Effector memory CD8-positive, alpha-beta T cell (primary cell): ENCODE results near the gene GRIA4.
"Not testable (repeated sequence)": the region's sequence is repeated elsewhere in the genome, so short reads cannot be mapped to it uniquely, and the experiment has no call there.

ENCODE experiments used
- ATAC-seq: fragments of 150-1000 bp; cut with Tn5 transposase; replicated peaks from 2 replicates; pipeline ENCODE4 v1.10.0; 2021; ENCODE audit warnings: mild to moderate bottlenecking, moderate library complexity
- DNase-seq, 3 experiments: peaks; one replicate each; pipeline ENCODE4 v3.0.0; 2021
- H3K27ac Mint-ChIP-seq, 2 donors: one replicate each; pipeline ENCODE4 v1.8.0; 2022; ENCODE audit warnings: mild to moderate bottlenecking in 2 of 2, mixed read lengths in 2 of 2, moderate library complexity in 2 of 2
- H3K27me3 Mint-ChIP-seq, 2 donors: one replicate each; pipeline ENCODE4 v1.8.0; 2022; ENCODE audit warnings: mixed read lengths in 2 of 2
- H3K36me3 Mint-ChIP-seq: one replicate; pipeline ENCODE4 v1.8.0; 2022; ENCODE audit warnings: mild to moderate bottlenecking, moderate library complexity, mixed read lengths; ENCODE audit not compliant: insufficient read depth
- H3K4me1 Mint-ChIP-seq, 2 donors: one replicate each; pipeline ENCODE4 v1.8.0; 2022; ENCODE audit warnings: low read depth in 2 of 2, mixed read lengths in 2 of 2
- H3K4me3 Mint-ChIP-seq, 2 donors: one replicate each; pipeline ENCODE4 v1.8.0; 2022; ENCODE audit warnings: mild to moderate bottlenecking in 2 of 2, mixed read lengths in 2 of 2, moderate library complexity in 2 of 2
- H3K9me3 Mint-ChIP-seq, 2 donors: one replicate each; pipeline ENCODE4 v1.8.0; 2022; ENCODE audit warnings: mixed read lengths in 2 of 2

Gene GRIA4

GRCh38 chr11:105754260-105754659 lies 144.4 kb downstream of the GRIA4 start:
- Mint-ChIP-seq H3K9me3 (peaks cover 0 to under 1% of the 10 kb centered on the region in 2 donors), H3K36me3 (no peaks in the 10 kb centered on the region), H3K27me3 (no peaks in the 10 kb centered on the region), H3K4me1 (no peaks in the 10 kb centered on the region), H3K4me3 (no peak overlapping the region), H3K27ac (no peak overlapping the region)
- DNase-seq (no peak), ATAC-seq (no peak)

DNA sequence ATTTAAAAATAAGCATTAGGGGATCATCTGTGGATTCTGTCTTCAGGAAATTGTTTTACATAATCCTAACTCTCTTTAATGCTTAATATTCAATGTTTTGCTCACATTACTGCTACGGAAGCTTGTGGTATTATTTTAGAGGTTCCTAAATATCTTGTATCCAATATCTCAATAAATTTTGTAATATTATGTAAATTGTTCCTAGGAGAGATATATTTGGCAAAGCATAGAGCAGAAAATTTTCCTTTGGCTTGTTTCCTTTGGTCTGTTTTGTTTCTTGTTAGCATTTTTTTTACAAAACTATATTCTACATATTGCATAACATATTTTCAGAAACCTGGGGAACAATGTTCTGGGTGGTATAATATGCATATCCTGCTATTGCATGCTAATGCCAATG lies 144.8 kb downstream of the GRIA4 start:
- no peaks in the 10 kb centered on the region for H3K36me3 Mint-ChIP-seq
- no peaks in the 10 kb centered on the region for H3K27me3 Mint-ChIP-seq
- H3K4me1 Mint-ChIP-seq = no peaks in the 10 kb centered on the region
- no peak overlapping the region for H3K27ac Mint-ChIP-seq
- H3K4me3 Mint-ChIP-seq = no peak overlapping the region
- DNase-seq (no peak), ATAC-seq (no peak)
- no peaks in the 10 kb centered on the region for H3K9me3 Mint-ChIP-seq

DNA sequence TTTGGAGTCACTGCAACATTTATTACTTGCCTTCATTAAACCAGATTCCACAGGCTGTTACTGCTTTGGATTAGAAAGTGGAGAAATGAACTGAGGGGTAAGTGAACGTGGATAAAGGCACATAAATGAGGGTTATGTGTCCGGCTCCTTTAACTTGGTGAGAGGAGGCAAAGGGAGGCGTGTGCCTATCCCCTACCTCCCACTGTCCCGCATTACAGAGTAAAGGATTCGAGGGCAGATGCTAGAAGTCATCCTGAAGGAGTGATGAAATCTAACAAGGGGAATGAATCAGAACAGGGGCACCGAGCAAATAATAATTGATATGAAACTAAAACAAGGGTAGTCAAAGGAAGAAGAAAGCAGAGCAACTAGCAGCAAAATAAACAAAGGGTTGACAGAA lies 147.2 kb downstream of the GRIA4 start:
- Mint-ChIP-seq H3K9me3 (no peaks in the 10 kb centered on the region), H3K27ac (no peak overlapping the region), H3K36me3 (no peaks in the 10 kb centered on the region), H3K27me3 (no peaks in the 10 kb centered on the region), H3K4me1 (no peaks in the 10 kb centered on the region), H3K4me3 (no peak overlapping the region)
- no peak for DNase-seq
- ATAC-seq = no peak

DNA sequence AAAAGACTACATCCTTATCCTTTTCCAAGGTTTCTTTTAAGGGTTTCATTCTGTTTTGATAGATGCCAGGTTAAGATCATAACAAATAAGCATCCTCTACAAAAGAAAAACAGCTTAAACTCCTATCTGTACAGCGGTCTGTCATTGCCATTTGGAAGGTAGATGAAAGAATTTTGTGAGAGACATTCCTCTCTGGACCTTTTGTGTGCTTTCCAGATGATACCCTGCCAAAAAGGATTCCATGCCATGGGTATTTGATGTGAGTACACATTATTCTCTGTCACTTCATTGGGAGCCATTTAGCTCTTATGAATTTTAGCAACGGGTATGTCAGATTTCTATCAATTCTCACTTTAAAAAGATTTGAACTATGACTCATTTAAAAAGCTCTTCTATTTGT lies 153.7 kb downstream of the GRIA4 start:
- Mint-ChIP-seq H3K4me1 (no peaks in the 10 kb centered on the region), H3K27me3 (no peaks in the 10 kb centered on the region), H3K4me3 (no peak overlapping the region), H3K9me3 (no peaks in the 10 kb centered on the region), H3K36me3 (no peaks in the 10 kb centered on the region), H3K27ac (no peak overlapping the region)
- DNase-seq (no peak), ATAC-seq (no peak)

- ATAC-seq (no peak), DNase-seq (no peak)
- Mint-ChIP-seq H3K36me3 (no peaks in the 10 kb centered on the region), H3K4me1 (no peaks in the 10 kb centered on the region), H3K4me3 (no peak overlapping the region), H3K9me3 (no peaks in the 10 kb centered on the region), H3K27ac (no peak overlapping the region), H3K27me3 (no peaks in the 10 kb centered on the region)
Observed at GRCh38 chr11:105767931-105768330, 158.1 kb downstream of the GRIA4 start.

GRCh38 chr11:105769627-105770026 lies 159.8 kb downstream of the GRIA4 start:
- no peaks in the 10 kb centered on the region for H3K9me3 Mint-ChIP-seq
- H3K27me3 Mint-ChIP-seq = no peaks in the 10 kb centered on the region
- H3K36me3 Mint-ChIP-seq = no peaks in the 10 kb centered on the region
- H3K4me1 Mint-ChIP-seq = no peaks in the 10 kb centered on the region
- no peak overlapping the region for H3K27ac Mint-ChIP-seq
- no peak for DNase-seq
- ATAC-seq = no peak
- no peak overlapping the region for H3K4me3 Mint-ChIP-seq

DNA sequence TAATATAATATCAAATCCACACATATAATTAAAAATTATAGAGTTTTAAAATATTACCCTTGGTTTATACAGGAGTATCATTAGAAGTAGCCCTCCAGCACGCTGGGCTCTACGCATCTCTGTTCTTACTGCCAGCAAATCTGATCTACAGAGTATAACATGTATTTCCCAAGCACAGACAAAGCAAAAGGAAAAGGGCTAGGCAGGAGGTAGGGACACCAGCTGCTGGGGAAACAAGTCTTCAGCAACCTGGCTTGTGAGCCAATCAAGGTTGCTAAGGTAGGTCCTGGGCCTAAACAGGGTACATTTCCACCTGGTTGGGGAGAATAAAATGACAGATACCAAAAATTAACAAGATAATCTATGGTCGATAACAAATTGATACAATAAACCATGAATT lies 163.6 kb downstream of the GRIA4 start:
- not testable (repeated sequence) for H3K27ac Mint-ChIP-seq, H3K36me3 Mint-ChIP-seq, H3K4me3 Mint-ChIP-seq, H3K4me1 Mint-ChIP-seq, ATAC-seq, H3K27me3 Mint-ChIP-seq, H3K9me3 Mint-ChIP-seq, DNase-seq

- no peak overlapping the region for H3K27ac Mint-ChIP-seq
- H3K36me3 Mint-ChIP-seq = no peaks in the 10 kb centered on the region
- ATAC-seq = no peak
- H3K9me3 Mint-ChIP-seq = peaks cover 0 to 2% of the 10 kb centered on the region in 2 donors
- no peak overlapping the region for H3K4me3 Mint-ChIP-seq
- H3K27me3 Mint-ChIP-seq = no peaks in the 10 kb centered on the region
- no peak for DNase-seq
- no peaks in the 10 kb centered on the region for H3K4me1 Mint-ChIP-seq
Observed at GRCh38 chr11:105774899-105775298, 165.0 kb downstream of the GRIA4 start.

GRCh38 chr11:105780781-105781525 lies 171.1 kb downstream of the GRIA4 start:
- H3K27me3 Mint-ChIP-seq = no peaks in the 10 kb centered on the region
- peaks cover 0 to 2% of the 10 kb centered on the region in 2 donors for H3K9me3 Mint-ChIP-seq

DNA sequence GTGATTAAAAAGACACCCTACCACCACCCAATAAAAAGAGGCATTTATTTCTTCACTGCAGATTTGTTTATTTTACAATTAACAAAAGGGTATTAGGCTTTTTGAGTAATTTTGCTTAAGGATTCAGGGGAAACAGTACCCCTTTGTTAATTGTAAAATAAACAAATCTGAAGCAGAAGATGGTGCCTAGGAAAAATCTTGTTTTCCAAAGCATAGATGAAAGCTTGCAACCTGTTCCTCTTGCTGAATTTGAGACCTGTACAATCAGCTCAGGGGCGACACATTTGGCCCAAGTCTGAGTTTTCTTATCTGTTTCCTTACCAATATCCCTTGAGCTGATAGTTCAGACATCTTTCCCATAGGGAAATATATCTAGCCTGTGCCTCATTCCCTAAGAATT lies 171.9 kb downstream of the GRIA4 start:
- H3K4me3 Mint-ChIP-seq = no peak overlapping the region
- no peak overlapping the region for H3K27ac Mint-ChIP-seq
- H3K27me3 Mint-ChIP-seq = no peaks in the 10 kb centered on the region
- DNase-seq = no peak
- H3K36me3 Mint-ChIP-seq = no peaks in the 10 kb centered on the region
- no peak for ATAC-seq
- H3K9me3 Mint-ChIP-seq = peaks cover 0 to under 1% of the 10 kb centered on the region in 2 donors
- H3K4me1 Mint-ChIP-seq = no peaks in the 10 kb centered on the region

More at GRCh38 chr11:105780781-105781525, 171.1 kb downstream of the GRIA4 start:
- DNase-seq (no peak), ATAC-seq (no peak)
- H3K27ac Mint-ChIP-seq = no peak overlapping the region
- H3K4me1 Mint-ChIP-seq = no peaks in the 10 kb centered on the region
- no peaks in the 10 kb centered on the region for H3K36me3 Mint-ChIP-seq
- no peak overlapping the region for H3K4me3 Mint-ChIP-seq

DNA sequence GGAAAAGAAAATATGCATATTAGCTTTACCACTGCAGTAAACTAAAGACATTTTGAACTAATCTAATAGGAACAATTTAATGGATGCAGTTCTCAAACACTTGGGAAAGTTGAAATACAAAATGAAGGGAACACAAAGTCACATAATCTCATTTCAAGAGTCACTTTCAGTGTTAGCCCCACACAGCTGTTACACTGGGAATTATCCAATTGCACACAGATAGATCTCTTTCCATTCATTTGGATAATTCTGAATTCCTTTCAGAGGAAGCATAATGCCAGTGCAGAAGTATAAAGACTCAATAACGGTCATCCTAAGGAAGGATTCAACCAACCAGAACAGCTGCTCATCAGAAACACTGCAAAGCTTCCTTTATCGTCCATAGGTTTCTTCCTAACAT lies 173.3 kb downstream of the GRIA4 start:
- H3K27me3 Mint-ChIP-seq = no peaks in the 10 kb centered on the region

DNA sequence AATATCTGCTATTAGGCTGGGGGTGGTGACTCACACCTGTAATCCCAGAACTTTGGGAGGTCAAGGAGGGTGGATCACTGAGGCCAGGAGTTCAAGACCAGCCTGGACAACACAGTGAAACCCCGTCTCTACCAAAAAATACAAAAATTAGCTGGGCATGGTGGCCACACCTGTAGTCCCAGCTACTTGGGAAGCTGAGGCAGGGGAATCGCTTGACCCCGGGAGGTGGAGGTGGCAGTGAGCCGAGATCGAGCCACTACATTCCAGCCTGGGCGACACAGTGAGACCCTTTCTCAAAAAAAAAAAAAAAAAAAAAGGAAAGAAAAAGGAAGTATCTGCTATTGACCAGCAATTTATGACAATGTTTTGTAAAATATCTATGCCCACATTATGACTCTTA lies 176.0 kb downstream of the GRIA4 start:
- not testable (repeated sequence) for ATAC-seq, H3K36me3 Mint-ChIP-seq, H3K4me1 Mint-ChIP-seq

More for the DNA sequence above, 173.3 kb downstream of the GRIA4 start:
- Mint-ChIP-seq H3K4me3 (no peak overlapping the region), H3K4me1 (no peaks in the 10 kb centered on the region), H3K27ac (no peak overlapping the region), H3K9me3 (no peaks in the 10 kb centered on the region), H3K36me3 (no peaks in the 10 kb centered on the region)
- DNase-seq (no peak), ATAC-seq (no peak)

GRCh38 chr11:105786741-105787140 lies 176.9 kb downstream of the GRIA4 start:
- Mint-ChIP-seq H3K4me1 (no peaks in the 10 kb centered on the region), H3K4me3 (no peak overlapping the region), H3K36me3 (no peaks in the 10 kb centered on the region), H3K27me3 (no peaks in the 10 kb centered on the region), H3K27ac (no peak overlapping the region), H3K9me3 (no peaks in the 10 kb centered on the region)
- ATAC-seq (no peak), DNase-seq (no peak)

More for the DNA sequence above, 176.0 kb downstream of the GRIA4 start:
- not testable (repeated sequence) for H3K27ac Mint-ChIP-seq, DNase-seq, H3K4me3 Mint-ChIP-seq, H3K27me3 Mint-ChIP-seq, H3K9me3 Mint-ChIP-seq

DNA sequence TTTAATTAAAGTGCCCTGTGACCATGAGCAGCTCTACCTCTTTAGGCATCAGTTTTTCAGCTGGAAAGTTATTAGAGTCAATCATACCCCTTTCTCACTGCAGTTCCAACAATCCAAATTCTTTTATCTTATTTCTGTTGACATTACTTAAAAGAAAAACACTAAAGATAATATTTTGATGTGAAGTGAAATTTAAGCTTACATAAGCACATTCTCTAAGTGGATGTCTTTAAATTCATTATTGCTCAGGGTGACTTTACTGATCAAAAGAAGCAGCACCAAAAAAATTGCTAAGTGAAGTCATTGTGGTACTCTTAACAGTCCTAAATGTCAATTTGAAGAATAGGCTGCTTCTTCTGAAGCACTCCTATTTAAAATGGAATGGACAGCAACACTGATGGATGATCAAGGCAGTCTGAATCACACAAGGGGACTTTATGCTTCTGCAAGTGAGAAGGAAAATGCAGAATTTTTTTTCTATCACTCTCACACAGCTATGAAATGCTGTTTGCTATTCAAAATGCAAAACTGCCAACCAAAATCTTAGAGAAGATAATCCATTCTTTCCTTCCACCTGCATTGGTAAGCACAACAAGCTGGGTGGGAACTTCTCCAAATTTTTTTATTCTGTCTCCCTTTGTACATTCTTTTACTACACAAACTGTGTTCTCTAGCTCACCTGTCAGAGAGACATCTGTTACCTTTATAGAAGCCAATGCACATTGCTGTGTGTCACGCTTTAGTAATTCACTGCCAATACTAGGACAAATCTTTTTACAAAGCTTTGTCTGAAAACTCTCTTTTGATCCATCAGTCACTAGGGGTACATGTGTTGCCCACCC lies 179.9 kb downstream of the GRIA4 start:
- Mint-ChIP-seq H3K27ac (no peak overlapping the region), H3K4me1 (no peaks in the 10 kb centered on the region), H3K36me3 (no peaks in the 10 kb centered on the region), H3K9me3 (no peaks in the 10 kb centered on the region), H3K4me3 (no peak overlapping the region), H3K27me3 (no peaks in the 10 kb centered on the region)
- no peak for DNase-seq
- no peak for ATAC-seq
